GM12875 (cell line): ENCODE measurements around the gene MED8.

Experiments used
- H3K4me3 ChIP-seq: one replicate; pipeline ENCODE4 v1.5.1; 2011; ENCODE audit warnings: low read depth, low read length, control low read depth
- TF ChIP-seq, protein P1 (sequence below): IDR thresholded peaks from 2 replicates; pipeline ENCODE4 v1.5.1; 2011; ENCODE audit warnings: low read depth, mild to moderate bottlenecking, control low read depth, inconsistent platforms, low read length, moderate library complexity, borderline replicate concordance; ENCODE audit not compliant: insufficient read depth

MED8 gene

DNA sequence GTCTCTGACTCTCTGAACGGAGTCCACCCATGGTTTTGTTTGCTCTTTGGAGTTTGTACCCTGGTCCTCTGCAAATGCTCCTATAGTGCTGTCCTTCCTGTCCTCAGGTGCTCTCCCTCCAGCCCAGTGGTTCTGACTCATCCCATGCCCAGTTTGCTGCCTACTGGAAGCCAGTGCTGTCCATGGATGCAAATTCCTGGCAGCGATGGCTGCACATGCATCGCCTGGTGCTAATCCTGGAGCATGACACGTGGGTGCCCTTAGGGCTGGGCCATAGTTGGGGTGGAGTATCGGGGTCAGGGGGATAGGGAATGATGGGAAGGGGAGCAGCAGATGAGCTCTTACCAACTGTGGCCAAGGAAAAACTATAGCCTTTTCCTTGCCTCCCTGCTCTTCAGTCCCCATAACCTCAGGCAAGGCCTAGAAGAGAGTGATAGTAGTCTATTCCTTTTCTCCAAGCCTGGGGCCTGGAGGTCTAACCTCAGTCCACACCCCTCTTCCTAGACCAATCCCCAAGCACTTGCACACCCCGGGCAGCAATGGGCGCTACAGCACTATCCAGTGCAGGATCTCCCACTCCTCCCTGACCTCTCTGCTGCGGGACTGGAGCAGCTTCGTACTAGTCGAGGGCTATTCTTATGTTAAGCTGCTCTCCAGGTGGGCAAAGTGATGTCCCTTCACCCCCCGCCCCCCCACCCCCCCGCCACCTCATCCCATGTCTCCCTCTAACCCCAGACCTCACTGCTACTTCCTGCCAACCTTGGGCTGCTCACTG is 32.6 kb upstream of the MED8 start:
- TF ChIP-seq, protein P1, sequence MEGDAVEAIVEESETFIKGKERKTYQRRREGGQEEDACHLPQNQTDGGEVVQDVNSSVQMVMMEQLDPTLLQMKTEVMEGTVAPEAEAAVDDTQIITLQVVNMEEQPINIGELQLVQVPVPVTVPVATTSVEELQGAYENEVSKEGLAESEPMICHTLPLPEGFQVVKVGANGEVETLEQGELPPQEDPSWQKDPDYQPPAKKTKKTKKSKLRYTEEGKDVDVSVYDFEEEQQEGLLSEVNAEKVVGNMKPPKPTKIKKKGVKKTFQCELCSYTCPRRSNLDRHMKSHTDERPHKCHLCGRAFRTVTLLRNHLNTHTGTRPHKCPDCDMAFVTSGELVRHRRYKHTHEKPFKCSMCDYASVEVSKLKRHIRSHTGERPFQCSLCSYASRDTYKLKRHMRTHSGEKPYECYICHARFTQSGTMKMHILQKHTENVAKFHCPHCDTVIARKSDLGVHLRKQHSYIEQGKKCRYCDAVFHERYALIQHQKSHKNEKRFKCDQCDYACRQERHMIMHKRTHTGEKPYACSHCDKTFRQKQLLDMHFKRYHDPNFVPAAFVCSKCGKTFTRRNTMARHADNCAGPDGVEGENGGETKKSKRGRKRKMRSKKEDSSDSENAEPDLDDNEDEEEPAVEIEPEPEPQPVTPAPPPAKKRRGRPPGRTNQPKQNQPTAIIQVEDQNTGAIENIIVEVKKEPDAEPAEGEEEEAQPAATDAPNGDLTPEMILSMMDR, result no peak

DNA sequence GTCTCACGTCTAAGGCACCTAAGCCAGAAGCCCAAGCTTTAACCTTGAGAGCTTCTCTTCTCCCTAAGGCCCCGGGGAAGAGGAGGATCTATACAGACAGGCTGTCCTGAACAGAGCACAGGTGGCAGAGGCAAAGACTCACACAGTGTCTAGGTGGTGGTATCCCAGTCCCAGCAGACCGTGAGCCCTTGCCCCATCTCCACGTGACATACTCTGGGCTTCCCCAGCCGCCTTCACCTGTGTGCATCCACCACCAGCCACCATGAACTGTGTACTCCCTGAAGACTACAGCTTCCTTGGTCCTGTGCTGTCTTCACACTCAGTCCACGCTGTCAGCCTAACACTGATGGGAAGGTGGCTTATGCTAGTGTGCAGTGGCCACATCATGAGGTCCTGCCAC is 31.8 kb upstream of the MED8 start:
- H3K4me3 ChIP-seq, result no peak overlapping the region
- TF ChIP-seq, protein P1, result no peak

More for the DNA sequence above, 32.6 kb upstream of the MED8 start:
- H3K4me3 ChIP-seq, result no peak overlapping the region

DNA sequence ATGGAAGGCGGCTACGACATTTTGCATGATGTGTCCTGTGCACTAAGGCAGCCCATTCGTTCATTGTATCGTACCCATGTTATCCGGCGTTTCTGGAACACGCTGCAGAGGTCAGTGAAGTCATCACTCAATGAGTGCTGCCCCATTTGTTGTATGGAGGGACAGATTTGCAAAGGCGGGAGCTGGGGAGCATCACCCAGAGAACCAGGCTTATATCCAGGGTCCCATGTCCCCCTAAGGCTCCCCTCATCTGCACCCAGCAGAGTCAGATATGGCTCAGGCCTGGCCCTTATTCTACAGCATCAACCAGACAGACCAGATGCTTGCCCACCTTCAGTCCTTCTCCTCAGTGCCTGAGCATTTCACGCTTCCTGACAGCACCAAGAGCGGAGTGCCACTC is 31.3 kb upstream of the MED8 start:
- no peak overlapping the region for H3K4me3 ChIP-seq
- TF ChIP-seq, protein P1, result no peak

DNA sequence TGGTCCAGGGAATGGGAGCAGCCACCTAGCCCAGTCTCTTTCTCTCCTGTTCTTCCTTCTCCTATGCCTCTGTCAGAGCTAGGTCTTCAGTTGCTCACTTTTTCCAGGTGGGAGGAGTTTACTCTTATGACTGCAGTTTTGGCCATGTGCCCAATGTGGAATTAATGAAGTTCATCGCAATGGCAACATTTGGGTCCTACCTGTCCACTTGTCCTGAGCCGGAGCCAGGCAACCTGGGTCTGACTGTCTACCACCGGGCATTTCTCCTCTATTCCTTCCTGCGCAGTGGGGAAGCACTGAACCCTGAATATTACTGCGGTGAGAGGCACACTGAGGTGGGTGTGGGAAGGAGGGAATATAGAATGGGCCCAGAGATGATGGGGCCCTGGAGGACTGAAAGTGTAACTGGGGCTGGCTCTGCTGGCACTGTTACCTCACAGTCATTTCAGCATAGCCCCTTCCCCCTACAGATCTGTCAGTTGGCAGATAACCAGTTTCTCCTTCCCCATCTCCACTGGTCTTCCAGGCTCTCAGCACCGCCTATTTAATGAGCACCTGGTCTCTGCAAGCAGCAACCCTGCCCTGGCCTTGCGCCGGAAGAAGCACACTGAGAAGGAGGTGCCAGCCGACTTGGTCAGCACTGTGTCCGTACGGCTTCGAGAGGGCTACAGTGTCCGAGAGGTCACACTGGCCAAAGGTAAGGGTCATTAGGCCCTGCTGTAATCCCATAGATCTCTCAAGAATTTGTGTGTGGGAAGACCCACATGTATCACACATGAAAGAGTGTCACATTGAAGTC is 30.2 kb upstream of the MED8 start:
- no peak overlapping the region for H3K4me3 ChIP-seq
- TF ChIP-seq, protein P1, result no peak

DNA sequence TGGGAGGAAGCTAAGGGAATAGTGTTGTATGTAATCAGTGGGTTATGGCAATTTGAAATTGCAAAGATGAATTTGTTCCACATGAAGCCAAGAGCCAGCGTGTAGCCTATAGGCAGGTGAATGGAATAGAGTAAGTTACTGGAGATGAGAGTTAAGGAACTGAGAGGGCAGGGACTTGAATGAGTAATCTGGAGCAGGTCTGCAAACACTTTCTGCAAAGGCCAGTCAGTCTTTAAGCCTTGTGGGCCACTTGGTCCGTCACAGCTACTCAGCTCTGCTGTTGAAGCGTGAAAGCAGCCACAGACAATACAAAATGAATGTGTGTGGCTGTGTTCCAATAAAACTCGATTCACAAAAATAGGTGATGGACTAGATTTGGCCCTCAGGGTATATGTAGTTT is 29.3 kb upstream of the MED8 start:
- H3K4me3 ChIP-seq, result no peak overlapping the region
- TF ChIP-seq, protein P1, result no peak

DNA sequence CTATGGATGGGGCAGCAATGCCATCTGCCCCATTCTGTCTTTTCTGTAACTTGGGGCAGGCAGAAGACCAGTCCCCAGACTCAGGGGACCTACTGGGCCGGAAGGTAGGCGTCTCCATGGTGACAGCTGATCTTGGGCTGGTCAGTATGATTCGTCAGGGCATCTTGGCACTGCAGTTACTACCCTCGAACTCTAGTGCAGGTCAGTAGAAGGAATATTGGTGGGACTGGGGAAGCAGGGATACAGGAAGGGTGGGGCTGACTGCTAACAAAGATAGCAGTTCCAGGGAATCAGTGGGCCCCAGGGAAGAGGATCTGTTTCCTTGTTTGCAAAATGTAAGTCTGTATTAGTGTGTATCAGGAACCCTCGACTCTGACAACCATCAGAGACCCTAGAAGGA is 26.3 kb upstream of the MED8 start:
- TF ChIP-seq, protein P1, result no peak
- no peak overlapping the region for H3K4me3 ChIP-seq
